CD4-positive, alpha-beta T cell treated with Interleukin-15 for 4 hours (primary cell): ENCODE results near the gene STH.
"Not testable (repeated sequence)": the region's sequence is repeated elsewhere in the genome, so short reads cannot be mapped to it uniquely, and the experiment has no call there.

Experiments used
- DNase-seq: peaks from one replicate; pipeline ENCODE4 v3.0.0-alpha.2; 2020; ENCODE audit warnings: low spot score

STH gene

GRCh38 chr17:46006082-46006481 is 7.0 kb downstream of the STH start:
- DNase-seq = not testable (repeated sequence)

GRCh38 chr17:46007461-46007965 is 8.5 kb downstream of the STH start:
- no peak for DNase-seq

- DNase-seq = no peak
Observed at GRCh38 chr17:46008591-46008990, 9.5 kb downstream of the STH start.

DNA sequence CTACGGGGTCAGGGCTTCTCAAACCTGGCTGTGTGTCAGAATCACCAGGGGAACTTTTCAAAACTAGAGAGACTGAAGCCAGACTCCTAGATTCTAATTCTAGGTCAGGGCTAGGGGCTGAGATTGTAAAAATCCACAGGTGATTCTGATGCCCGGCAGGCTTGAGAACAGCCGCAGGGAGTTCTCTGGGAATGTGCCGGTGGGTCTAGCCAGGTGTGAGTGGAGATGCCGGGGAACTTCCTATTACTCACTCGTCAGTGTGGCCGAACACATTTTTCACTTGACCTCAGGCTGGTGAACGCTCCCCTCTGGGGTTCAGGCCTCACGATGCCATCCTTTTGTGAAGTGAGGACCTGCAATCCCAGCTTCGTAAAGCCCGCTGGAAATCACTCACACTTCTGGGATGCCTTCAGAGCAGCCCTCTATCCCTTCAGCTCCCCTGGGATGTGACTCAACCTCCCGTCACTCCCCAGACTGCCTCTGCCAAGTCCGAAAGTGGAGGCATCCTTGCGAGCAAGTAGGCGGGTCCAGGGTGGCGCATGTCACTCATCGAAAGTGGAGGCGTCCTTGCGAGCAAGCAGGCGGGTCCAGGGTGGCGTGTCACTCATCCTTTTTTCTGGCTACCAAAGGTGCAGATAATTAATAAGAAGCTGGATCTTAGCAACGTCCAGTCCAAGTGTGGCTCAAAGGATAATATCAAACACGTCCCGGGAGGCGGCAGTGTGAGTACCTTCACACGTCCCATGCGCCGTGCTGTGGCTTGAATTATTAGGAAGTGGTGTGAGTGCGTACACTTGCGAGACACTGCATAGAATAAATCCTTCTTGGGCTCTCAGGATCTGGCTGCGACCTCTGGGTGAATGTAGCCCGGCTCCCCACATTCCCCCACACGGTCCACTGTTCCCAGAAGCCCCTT is 10.9 kb downstream of the STH start:
- no peak for DNase-seq

DNA sequence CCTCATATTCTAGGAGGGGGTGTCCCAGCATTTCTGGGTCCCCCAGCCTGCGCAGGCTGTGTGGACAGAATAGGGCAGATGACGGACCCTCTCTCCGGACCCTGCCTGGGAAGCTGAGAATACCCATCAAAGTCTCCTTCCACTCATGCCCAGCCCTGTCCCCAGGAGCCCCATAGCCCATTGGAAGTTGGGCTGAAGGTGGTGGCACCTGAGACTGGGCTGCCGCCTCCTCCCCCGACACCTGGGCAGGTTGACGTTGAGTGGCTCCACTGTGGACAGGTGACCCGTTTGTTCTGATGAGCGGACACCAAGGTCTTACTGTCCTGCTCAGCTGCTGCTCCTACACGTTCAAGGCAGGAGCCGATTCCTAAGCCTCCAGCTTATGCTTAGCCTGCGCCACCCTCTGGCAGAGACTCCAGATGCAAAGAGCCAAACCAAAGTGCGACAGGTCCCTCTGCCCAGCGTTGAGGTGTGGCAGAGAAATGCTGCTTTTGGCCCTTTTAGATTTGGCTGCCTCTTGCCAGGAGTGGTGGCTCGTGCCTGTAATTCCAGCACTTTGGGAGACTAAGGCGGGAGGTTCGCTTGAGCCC is 11.6 kb downstream of the STH start:
- DNase-seq = no peak

- no peak for DNase-seq
Observed at GRCh38 chr17:46011711-46012505, 12.9 kb downstream of the STH start.

GRCh38 chr17:46012506-46013079 is 13.5 kb downstream of the STH start:
- DNase-seq = no peak

- DNase-seq = no peak
Observed at GRCh38 chr17:46013127-46013501, 14.1 kb downstream of the STH start.

- DNase-seq = no peak
Observed at GRCh38 chr17:46013502-46014165, 14.6 kb downstream of the STH start.

GRCh38 chr17:46019408-46019925 is 20.4 kb downstream of the STH start:
- not testable (repeated sequence) for DNase-seq

DNA sequence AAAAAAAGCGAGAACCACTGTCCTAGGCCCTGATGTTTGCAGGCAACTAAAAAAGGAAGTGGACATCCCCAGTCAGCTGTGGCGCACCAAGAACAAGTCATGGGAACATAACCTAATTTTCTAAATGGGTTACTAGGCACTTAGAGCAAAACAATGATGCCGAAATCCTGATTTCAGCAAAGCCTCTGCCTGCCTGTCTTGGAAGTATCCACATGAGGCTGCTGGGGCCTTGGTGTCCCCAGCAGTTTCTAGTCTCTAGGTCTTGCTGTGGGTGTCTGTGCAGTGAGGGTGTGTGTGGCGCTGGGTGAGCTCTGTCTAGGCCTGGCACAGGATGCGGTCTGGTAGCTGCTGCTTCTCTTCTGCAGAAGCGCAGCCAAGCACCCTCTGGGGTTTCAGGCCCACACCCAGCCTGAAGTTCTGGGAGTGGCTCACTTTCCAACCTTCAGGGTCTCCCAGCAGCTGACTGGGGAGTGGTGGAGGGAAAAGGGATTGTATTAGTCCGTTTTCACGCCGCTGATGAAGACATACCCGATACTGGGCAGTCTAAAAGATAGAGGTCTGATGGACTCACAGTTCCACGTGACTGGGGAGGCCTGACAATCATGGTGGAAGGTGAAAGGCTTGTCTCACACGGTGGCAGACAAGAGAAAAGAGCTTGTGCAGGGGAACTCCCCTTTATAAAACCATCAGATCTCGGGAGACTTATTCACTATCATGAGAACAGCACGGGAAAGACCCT is 21.1 kb downstream of the STH start:
- peak; percentile 76 for DNase-seq

- DNase-seq = no peak
Observed at GRCh38 chr17:46020998-46021397, 21.9 kb downstream of the STH start.

- not testable (repeated sequence) for DNase-seq
Observed at GRCh38 chr17:46023366-46023765, 24.3 kb downstream of the STH start.

DNA sequence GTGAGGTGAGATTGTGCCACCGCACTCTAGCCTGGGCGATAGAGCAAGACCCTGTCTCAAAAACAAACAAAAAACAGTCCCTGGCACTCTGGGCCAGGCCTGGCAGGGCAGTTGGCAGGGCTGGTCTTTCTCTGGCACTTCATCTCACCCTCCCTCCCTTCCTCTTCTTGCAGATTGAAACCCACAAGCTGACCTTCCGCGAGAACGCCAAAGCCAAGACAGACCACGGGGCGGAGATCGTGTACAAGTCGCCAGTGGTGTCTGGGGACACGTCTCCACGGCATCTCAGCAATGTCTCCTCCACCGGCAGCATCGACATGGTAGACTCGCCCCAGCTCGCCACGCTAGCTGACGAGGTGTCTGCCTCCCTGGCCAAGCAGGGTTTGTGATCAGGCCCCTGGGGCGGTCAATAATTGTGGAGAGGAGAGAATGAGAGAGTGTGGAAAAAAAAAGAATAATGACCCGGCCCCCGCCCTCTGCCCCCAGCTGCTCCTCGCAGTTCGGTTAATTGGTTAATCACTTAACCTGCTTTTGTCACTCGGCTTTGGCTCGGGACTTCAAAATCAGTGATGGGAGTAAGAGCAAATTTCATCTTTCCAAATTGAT is 24.8 kb downstream of the STH start:
- no peak for DNase-seq

- DNase-seq = no peak
Observed at GRCh38 chr17:46024590-46024989, 25.5 kb downstream of the STH start.

DNA sequence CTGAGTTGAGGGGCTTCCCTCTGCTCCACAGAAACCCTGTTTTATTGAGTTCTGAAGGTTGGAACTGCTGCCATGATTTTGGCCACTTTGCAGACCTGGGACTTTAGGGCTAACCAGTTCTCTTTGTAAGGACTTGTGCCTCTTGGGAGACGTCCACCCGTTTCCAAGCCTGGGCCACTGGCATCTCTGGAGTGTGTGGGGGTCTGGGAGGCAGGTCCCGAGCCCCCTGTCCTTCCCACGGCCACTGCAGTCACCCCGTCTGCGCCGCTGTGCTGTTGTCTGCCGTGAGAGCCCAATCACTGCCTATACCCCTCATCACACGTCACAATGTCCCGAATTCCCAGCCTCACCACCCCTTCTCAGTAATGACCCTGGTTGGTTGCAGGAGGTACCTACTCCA is 26.0 kb downstream of the STH start:
- no peak for DNase-seq

DNA sequence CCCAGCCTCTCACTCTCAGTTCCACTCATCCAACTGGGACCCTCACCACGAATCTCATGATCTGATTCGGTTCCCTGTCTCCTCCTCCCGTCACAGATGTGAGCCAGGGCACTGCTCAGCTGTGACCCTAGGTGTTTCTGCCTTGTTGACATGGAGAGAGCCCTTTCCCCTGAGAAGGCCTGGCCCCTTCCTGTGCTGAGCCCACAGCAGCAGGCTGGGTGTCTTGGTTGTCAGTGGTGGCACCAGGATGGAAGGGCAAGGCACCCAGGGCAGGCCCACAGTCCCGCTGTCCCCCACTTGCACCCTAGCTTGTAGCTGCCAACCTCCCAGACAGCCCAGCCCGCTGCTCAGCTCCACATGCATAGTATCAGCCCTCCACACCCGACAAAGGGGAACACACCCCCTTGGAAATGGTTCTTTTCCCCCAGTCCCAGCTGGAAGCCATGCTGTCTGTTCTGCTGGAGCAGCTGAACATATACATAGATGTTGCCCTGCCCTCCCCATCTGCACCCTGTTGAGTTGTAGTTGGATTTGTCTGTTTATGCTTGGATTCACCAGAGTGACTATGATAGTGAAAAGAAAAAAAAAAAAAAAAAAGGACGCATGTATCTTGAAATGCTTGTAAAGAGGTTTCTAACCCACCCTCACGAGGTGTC is 26.6 kb downstream of the STH start:
- DNase-seq = no peak

- no peak for DNase-seq
Observed at GRCh38 chr17:46026166-46027047, 27.4 kb downstream of the STH start.
